K562 (cell line): ENCODE results near the gene CHST15. TPM values are rescaled to one million over a fixed set of nuclear protein-coding genes. Genes with fewer than 3 reads are reported as not detected.

Experiments used
- ATAC-seq: fragments of 200-7000 bp; cut with Tn5 transposase; 3 replicates; pipeline ENCODE4 v1.9.1; 2020; ENCODE audit warnings: moderate library complexity
- BruUV-seq: library from RNA; stranded (reverse); fragments of 400-500 nt; replicated peaks from 2 replicates; lab custom pipeline; 2021; lab: Mats Ljungman, UMichigan
- CTCF ChIA-PET: fragments of 300-600 bp; formaldehyde crosslinking; extraction: SDS; loops from one replicate; lab custom pipeline; 2021; ENCODE audit warnings: low intra/inter-chr PET ratio; lab: Yijun Ruan, JAX
- POLR2A ChIA-PET: fragments of 300-600, 350-650 bp; sonication (Branson Sonifier 250); formaldehyde crosslinking; extraction: SDS; loops from one replicate; lab custom pipeline; 2021; ENCODE audit warnings: antibody characterized with exemption, inconsistent platforms; lab: Yijun Ruan, JAX
- DNase-seq, 4 experiments: peaks; one replicate each; pipeline versions ENCODE4 v3.0.0 to v3.0.0-alpha.2; 2011 to 2018; ENCODE audit warnings: low spot score in 3 of 4, mixed read lengths in 3 of 4; ENCODE audit errors: extremely low read depth in 1 of 4
- FAIRE-seq: peaks from 2 replicates; lab custom pipeline; 2011; peaks lifted over from hg19 to GRCh38; lab: Jason Lieb, UNC
- H2AFZ ChIP-seq: 2 replicates; pipeline ENCODE4 v1.6.0; 2011; ENCODE audit warnings: low read depth, low read length, control low read depth, inconsistent platforms
- H3K27ac ChIP-seq: fragments of 200-600 bp; 3 replicates; pipeline ENCODE4 v1.8.0; 2011; ENCODE audit warnings: low read depth, mild to moderate bottlenecking, control low read depth, inconsistent platforms, low read length, moderate library complexity, mixed read lengths; ENCODE audit errors: extremely low read depth
- H3K27me3 ChIP-seq, 2 experiments: fragments of 300-600 bp in 1 of 2; 2 replicates in 1 of 2; 3 replicates in 1 of 2; pipeline versions ENCODE4 v1.6.0 to v1.8.0; 2011; ENCODE audit warnings: inconsistent platforms in 2 of 2, low read length in 2 of 2, mild to moderate bottlenecking in 1 of 2, mixed read lengths in 1 of 2, moderate library complexity in 1 of 2; ENCODE audit not compliant: control insufficient read depth in 2 of 2, insufficient read depth in 2 of 2
- H3K36me3 ChIP-seq: fragments of 300-600 bp; 3 replicates; pipeline ENCODE4 v1.8.0; 2011; ENCODE audit warnings: mild to moderate bottlenecking, low read length, inconsistent platforms; ENCODE audit not compliant: control insufficient read depth, insufficient read depth
- H3K4me1 ChIP-seq, 2 experiments: fragments of 200-600 bp in 1 of 2; replicated peaks in 1 of 2; 2 replicates in 1 of 2; 3 replicates in 1 of 2; pipeline versions ENCODE4 v1.5.1 to v1.8.0; 2011; ENCODE audit warnings: inconsistent platforms in 2 of 2, low read length in 2 of 2, mild to moderate bottlenecking in 1 of 2, mixed read lengths in 1 of 2, moderate library complexity in 1 of 2; ENCODE audit not compliant: control insufficient read depth in 2 of 2, insufficient read depth in 2 of 2
- H3K4me2 ChIP-seq: 2 replicates; pipeline ENCODE4 v1.6.1; 2011; ENCODE audit warnings: low read length, control low read depth, inconsistent platforms, mixed read lengths; ENCODE audit not compliant: insufficient read depth
- H3K4me3 ChIP-seq: fragments of 200-600 bp; sonication (generic), shearing (Covaris generic); 2 replicates; pipeline ENCODE4 v1.5.1; 2016; ENCODE audit warnings: control low read depth, inconsistent platforms
- H3K79me2 ChIP-seq: fragments of 200-600 bp; 3 replicates; pipeline ENCODE4 v1.8.0; 2011; ENCODE audit warnings: low read length, inconsistent platforms; ENCODE audit not compliant: control insufficient read depth, insufficient read depth
- H3K9ac ChIP-seq, 2 experiments: 2 replicates each; pipeline versions ENCODE4 v1.6.0 to v1.6.1; 2011; ENCODE audit warnings: low read depth in 2 of 2, low read length in 2 of 2, control low read depth in 1 of 2, inconsistent platforms in 1 of 2, mild to moderate bottlenecking in 1 of 2, mixed read lengths in 1 of 2; ENCODE audit not compliant: insufficient read depth in 1 of 2
- H3K9me1 ChIP-seq: one replicate; pipeline ENCODE4 v1.6.0; 2011; ENCODE audit warnings: inconsistent platforms, mild to moderate bottlenecking, low read length, moderate library complexity; ENCODE audit not compliant: control insufficient read depth, insufficient read depth
- H3K9me3 ChIP-seq: replicated peaks from 2 replicates; pipeline ENCODE4 v1.5.1; 2011; ENCODE audit warnings: low read depth, low read length, inconsistent platforms; ENCODE audit not compliant: control insufficient read depth, insufficient read depth
- H4K20me1 ChIP-seq: replicated peaks from 2 replicates; pipeline ENCODE4 v1.6.1; 2011; ENCODE audit warnings: low read length, inconsistent platforms, mixed read lengths; ENCODE audit not compliant: control insufficient read depth, insufficient read depth
- BRD4 ChIP-seq: fragments of 200-600 bp; sonication (generic); IDR thresholded peaks from 2 replicates; pipeline ENCODE4 v1.6.1; 2017; ENCODE audit warnings: inconsistent platforms
- CHD4 ChIP-seq: fragments of 200-600 bp; sonication (generic); IDR thresholded peaks from 3 replicates; pipeline ENCODE4 v1.6.1; 2012; ENCODE audit warnings: low read depth, mild to moderate bottlenecking, mixed read lengths, low read length, inconsistent platforms; ENCODE audit not compliant: insufficient read depth, insufficient replicate concordance, poor library complexity, severe bottlenecking
- FUS ChIP-seq: fragments of 200-400 bp; formaldehyde crosslinking; optimal IDR thresholded peaks from 2 replicates; pipeline ENCODE3; 2017; ENCODE audit warnings: low read depth, low read length
- HDAC6 ChIP-seq: IDR thresholded peaks from 2 replicates; pipeline ENCODE4 v1.6.1; 2012; ENCODE audit warnings: low read depth, mild to moderate bottlenecking, control low read depth, inconsistent platforms, low read length, moderate library complexity
- LEF1 ChIP-seq: fragments of 450-650 bp; IDR thresholded peaks from 2 replicates; pipeline ENCODE4 v1.6.1; 2016; ENCODE audit warnings: mild to moderate bottlenecking
- NFATC3 ChIP-seq: fragments of 450-650 bp; IDR thresholded peaks from 2 replicates; pipeline ENCODE4 v1.6.1; 2017; ENCODE audit warnings: mild to moderate bottlenecking
- SRSF9 ChIP-seq: fragments of 200-400 bp; formaldehyde crosslinking; IDR thresholded peaks from 2 replicates; pipeline ENCODE4 v1.6.1; 2017; ENCODE audit warnings: low read depth, low read length, borderline replicate concordance
- TBL1XR1 ChIP-seq, 2 experiments: IDR thresholded peaks; 2 replicates each; pipeline ENCODE4 v1.6.1; 2012; ENCODE audit warnings: improper control_type of control experiment in 2 of 2, low read length in 2 of 2, mild to moderate bottlenecking in 1 of 2
- ZNF175 ChIP-seq: fragments of 200-800 bp; sonication (Bioruptor generic); IDR thresholded peaks from 2 replicates; pipeline ENCODE4 v1.6.1; 2016; ENCODE audit warnings: low read depth, mild to moderate bottlenecking, missing genetic modification characterization, missing compliant biosample characterization
- WGBS: fragments of 100-300 bp; shearing (Covaris generic); methylation state at CpG from one replicate; pipeline ENCODE4 v1.1.6; 2016; ENCODE audit warnings: low coverage, mixed read lengths; ENCODE audit not compliant: insufficient coverage; ENCODE audit errors: missing lambda C conversion rate; 5-methylcytosine and 5-hydroxymethylcytosine counted together
- in situ Hi-C: fragments of 300-500 bp; cut with MboI; formaldehyde crosslinking; loops from 4 replicates; pipeline ENCODE4 v1.15.0; 2018; ENCODE audit warnings: inconsistent platforms, mixed read lengths
- intact Hi-C: fragments of 100-400 bp; cut with micrococcal nuclease; formaldehyde crosslinking; loops from 2 replicates; pipeline ENCODE4 v1.14.2; 2022
- polyA plus RNA-seq, 8 experiments: library from polyadenylated mRNA; depleted of rRNA in 4 of 8; stranded (reverse) in 5 of 8; unstranded in 3 of 8; fragments of >200 nt; fragmentation: Nextera tagmentation in 2 of 8; fragmentation: Illumina TruSeq in 1 of 8; extraction: Ambion mirVana in 2 of 8; extraction: Trizol in 1 of 8; gene quantifications; 2 replicates each; pipeline versions ENCODE4 v1.2.1 to v1.2.3, GENCODE V29; 2011 to 2014; ENCODE audit warnings: inconsistent platforms in 1 of 8, missing spikeins in 1 of 8
- total RNA-seq, 7 experiments: library from RNA; depleted of rRNA in 6 of 7; stranded (reverse); fragments of >200 nt in 6 of 7; fragmentation: Illumina TruSeq in 2 of 7; extraction: Trizol in 2 of 7; gene quantifications; 2 replicates each; pipeline versions ENCODE4 v1.2.1 to v1.2.3, GENCODE V29; 2011 to 2021; ENCODE audit warnings: low replicate concordance in 1 of 7
- TF ChIP-seq, protein P1 (sequence below), 3 experiments: fragments of 200-800 bp in 1 of 3; fragments of 250-450 bp in 1 of 3; fragments of 450-650 bp in 1 of 3; sonication (Bioruptor Pico) in 1 of 3; sonication (Bioruptor generic) in 1 of 3; formaldehyde crosslinking in 1 of 3; IDR thresholded peaks; 2 replicates each; pipeline versions ENCODE4 v1.6.1 to v1.8.0; 2016 to 2022; ENCODE audit warnings: mild to moderate bottlenecking in 2 of 3, missing genetic modification characterization in 2 of 3, missing compliant biosample characterization in 1 of 3, moderate library complexity in 1 of 3

CHST15 gene
- total and polyA plus RNA-seq, 9 of the 15 experiments (the other 6 are each of a cell fraction or from before 2014, with no cell fraction given) = 0.04 to 0.16 (median 0.08) TPM

DNA sequence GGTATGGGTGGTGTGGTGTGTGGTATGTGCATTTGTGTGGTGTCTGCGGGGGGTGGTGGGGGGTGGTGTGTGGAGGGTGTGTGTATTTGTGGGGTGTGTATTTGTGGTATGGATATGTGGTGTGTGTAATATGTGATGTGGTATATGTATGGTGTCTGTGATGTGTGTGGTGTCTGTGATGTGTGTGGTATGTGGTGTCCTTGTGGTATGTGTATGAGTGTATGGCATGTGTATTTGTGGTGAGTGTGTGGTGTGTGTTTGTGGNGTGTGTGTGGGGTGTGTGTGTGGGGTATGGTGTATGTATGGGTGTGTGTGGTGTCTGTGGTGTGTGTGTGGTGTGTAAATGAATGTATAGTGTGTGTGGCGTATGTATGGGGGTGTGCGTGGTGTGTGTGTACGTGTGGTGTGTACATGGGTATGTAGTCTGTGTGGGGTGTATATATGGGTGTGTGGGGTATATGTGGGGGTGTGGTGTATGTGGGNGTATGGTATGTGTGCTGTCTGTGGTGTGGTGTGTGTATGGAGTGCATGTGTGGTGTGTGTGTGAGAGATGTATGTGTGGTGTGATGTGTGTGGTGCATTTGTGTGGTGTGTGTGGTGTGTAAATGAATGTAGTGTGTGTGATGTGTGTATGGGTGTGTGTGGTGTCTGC lies 27.1 kb upstream of the CHST15 start (continued):
- TF ChIP-seq, protein P1, sequence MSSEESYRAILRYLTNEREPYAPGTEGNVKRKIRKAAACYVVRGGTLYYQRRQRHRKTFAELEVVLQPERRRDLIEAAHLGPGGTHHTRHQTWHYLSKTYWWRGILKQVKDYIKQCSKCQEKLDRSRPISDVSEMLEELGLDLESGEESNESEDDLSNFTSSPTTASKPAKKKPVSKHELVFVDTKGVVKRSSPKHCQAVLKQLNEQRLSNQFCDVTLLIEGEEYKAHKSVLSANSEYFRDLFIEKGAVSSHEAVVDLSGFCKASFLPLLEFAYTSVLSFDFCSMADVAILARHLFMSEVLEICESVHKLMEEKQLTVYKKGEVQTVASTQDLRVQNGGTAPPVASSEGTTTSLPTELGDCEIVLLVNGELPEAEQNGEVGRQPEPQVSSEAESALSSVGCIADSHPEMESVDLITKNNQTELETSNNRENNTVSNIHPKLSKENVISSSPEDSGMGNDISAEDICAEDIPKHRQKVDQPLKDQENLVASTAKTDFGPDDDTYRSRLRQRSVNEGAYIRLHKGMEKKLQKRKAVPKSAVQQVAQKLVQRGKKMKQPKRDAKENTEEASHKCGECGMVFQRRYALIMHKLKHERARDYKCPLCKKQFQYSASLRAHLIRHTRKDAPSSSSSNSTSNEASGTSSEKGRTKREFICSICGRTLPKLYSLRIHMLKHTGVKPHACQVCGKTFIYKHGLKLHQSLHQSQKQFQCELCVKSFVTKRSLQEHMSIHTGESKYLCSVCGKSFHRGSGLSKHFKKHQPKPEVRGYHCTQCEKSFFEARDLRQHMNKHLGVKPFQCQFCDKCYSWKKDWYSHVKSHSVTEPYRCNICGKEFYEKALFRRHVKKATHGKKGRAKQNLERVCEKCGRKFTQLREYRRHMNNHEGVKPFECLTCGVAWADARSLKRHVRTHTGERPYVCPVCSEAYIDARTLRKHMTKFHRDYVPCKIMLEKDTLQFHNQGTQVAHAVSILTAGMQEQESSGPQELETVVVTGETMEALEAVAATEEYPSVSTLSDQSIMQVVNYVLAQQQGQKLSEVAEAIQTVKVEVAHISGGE (CRISPR knock-in tag; IDR thresholded peaks at IDR 0.05) = no peak
- TF ChIP-seq TBL1XR1 (IDR thresholded peaks at IDR 0.05; ENCODE audit: low read length in 2 of 2) (no peak), ZNF175 (CRISPR knock-in tag) (no peak)

- 25% methylated on average over 10 of the region's 11 CpGs for WGBS
- Histone ChIP-seq H3K4me1 (no peaks in the 10 kb centered on the region; a peak in 1 of 5 replicates), H3K79me2 (no peaks in the 10 kb centered on the region), H3K27me3 (peaks cover 0 to 4% of the 10 kb centered on the region in 2 experiments; a peak in 1 of 5 replicates), H3K9me1 (no peaks in the 10 kb centered on the region), H3K36me3 (no peaks in the 10 kb centered on the region), H3K4me3 (no peak overlapping the region), H4K20me1 (no peaks in the 10 kb centered on the region), H2AFZ (no peak overlapping the region), H3K27ac (no peak overlapping the region), H3K4me2 (no peak overlapping the region), H3K9me3 (no peaks in the 10 kb centered on the region), H3K9ac (no peak overlapping the region)
- BruUV-seq = no TSS peak
- TF ChIP-seq SRSF9 = no peak
- TF ChIP-seq FUS = no peak
- no peak for TF ChIP-seq LEF1
- no peak for TF ChIP-seq BRD4
- TF ChIP-seq CHD4 = no peak
- TF ChIP-seq NFATC3 = no peak
- no peak for TF ChIP-seq HDAC6
- FAIRE-seq = no peak
- no peak for DNase-seq
- in situ Hi-C loops = no loop called here
- ChIA-PET POLR2A (no interaction called here), CTCF (no interaction called here)
- intact Hi-C loops = no loop called here
- no peak for ATAC-seq
These were observed 26.5 kb upstream of the CHST15 start for GRCh38 chr10:124119946-124120345.
